ENCODE measurements around the gene RNF43.

DNA sequence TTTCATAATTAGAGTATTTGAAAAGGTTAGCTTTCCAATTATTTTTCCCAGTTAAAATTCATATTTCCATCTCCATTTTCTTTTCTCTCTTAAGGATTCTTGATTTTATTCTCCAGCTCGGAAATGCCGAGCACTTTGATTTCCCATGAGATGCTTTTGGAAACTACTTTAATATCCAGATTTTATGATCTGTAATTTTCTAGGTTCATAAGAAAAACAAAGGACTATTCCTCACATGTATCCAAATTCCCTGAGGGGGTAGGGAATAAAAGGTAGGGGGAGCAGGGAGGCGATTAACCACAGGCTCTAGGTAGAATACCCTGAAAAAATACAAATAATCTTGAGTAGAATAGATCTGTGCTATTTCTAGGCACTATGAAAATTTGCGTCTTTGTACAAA lies 938 bp downstream of the RNF43 start:
- TF ChIP-seq POLR2AphosphoS5 (IDR thresholded peaks at IDR 0.05; ENCODE audit: low read depth, low read length): no peak
- TF ChIP-seq, protein P1, sequence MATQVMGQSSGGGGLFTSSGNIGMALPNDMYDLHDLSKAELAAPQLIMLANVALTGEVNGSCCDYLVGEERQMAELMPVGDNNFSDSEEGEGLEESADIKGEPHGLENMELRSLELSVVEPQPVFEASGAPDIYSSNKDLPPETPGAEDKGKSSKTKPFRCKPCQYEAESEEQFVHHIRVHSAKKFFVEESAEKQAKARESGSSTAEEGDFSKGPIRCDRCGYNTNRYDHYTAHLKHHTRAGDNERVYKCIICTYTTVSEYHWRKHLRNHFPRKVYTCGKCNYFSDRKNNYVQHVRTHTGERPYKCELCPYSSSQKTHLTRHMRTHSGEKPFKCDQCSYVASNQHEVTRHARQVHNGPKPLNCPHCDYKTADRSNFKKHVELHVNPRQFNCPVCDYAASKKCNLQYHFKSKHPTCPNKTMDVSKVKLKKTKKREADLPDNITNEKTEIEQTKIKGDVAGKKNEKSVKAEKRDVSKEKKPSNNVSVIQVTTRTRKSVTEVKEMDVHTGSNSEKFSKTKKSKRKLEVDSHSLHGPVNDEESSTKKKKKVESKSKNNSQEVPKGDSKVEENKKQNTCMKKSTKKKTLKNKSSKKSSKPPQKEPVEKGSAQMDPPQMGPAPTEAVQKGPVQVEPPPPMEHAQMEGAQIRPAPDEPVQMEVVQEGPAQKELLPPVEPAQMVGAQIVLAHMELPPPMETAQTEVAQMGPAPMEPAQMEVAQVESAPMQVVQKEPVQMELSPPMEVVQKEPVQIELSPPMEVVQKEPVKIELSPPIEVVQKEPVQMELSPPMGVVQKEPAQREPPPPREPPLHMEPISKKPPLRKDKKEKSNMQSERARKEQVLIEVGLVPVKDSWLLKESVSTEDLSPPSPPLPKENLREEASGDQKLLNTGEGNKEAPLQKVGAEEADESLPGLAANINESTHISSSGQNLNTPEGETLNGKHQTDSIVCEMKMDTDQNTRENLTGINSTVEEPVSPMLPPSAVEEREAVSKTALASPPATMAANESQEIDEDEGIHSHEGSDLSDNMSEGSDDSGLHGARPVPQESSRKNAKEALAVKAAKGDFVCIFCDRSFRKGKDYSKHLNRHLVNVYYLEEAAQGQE (IDR thresholded peaks at IDR 0.05; ENCODE audit: insufficient read depth in 1 of 2, low read depth in 2 of 2, low read length in 2 of 2): no peak

Data from PFSK-1 (cell line).